SH-SY5Y (cell line): ENCODE data around the gene AGL.
A peak's percentile ranks its signal among the peaks of the same experiment; 100 is the strongest.

Experiments used
- GATA2 ChIP-seq: IDR thresholded peaks from 2 replicates; pipeline ENCODE4 v1.6.1; 2011; ENCODE audit warnings: mild to moderate bottlenecking, low read depth, low read length
- GATA3 ChIP-seq: IDR thresholded peaks from 2 replicates; pipeline ENCODE4 v1.6.1; 2011; ENCODE audit warnings: low read depth, mild to moderate bottlenecking, low read length, moderate library complexity

DNA sequence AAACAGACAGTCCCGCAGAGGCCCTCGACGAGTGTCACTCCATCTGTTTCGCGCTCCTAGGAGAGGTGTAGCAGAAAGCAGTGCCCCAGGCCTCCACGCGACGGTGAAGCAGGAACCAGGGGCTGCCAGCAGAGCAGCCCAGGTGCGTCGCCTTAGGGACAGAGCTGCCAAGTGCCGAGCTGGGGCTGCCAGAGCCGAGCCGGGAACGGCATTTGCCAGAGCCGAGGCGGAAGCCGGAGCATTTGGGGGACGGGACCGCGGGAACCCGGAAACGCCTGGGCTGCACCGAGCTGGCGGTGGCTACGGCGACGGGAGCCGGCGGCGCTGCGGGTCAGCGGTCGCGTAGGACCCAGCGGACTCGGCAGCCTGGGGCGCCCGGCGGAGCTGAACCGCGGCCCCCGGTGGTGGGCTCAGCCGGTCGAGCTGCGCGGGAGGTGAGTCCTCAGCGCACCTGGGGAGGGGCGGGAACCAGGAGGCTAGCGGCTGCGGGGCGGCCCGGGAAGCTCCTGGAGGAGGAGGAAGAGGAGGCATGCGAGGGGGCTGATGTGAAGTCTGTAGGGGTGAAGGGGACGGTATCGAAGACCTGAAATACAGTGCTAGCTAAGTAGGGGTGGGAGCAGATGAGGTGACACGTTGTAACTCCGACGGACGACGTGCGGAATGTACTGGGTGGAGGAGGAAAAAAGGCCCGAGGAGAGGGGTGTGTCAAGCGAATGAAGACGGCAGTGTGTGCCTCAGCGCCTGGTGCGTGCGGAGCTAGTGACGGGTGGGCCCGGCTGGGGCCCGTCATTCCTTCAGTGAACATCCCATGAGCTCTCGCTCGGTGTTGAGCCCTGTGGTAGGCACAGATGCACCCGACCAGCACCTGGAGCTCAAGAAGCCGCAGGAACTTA lies 119.8 kb downstream of the AGL start, which contains the start of gene SLC35A3:
- TF ChIP-seq GATA3 (no peak), GATA2 (0 out of 2 replicates have a peak, but pooled peaks have one; percentile 12)
